HEK293 (cell line): ENCODE data around the gene HTR4.

Source experiments
- CTCF ChIA-PET: fragments of 350-600 bp; formaldehyde crosslinking; extraction: SDS; loops from one replicate; lab custom pipeline; 2021; ENCODE audit warnings: antibody characterized with exemption; lab: Yijun Ruan, JAX
- POLR2A ChIA-PET: fragments of 300-600 bp; formaldehyde crosslinking; extraction: SDS; loops from one replicate; lab custom pipeline; 2020; ENCODE audit warnings: antibody characterized with exemption, inconsistent platforms; lab: Yijun Ruan, JAX
- H3K27ac ChIP-seq: fragments of 200-500 bp; sonication (Bioruptor generic); 2 replicates; pipeline ENCODE4 v1.5.1; 2014; ENCODE audit warnings: low read depth, low read length, control low read depth, inconsistent platforms; ENCODE audit errors: extremely low read depth
- H3K36me3 ChIP-seq, 2 experiments: fragments of 200-500 bp in 1 of 2; sonication (Bioruptor generic) in 1 of 2; 1 replicate in 1 of 2; 2 replicates in 1 of 2; pipeline ENCODE4 v1.5.1; 2014 to 2017; ENCODE audit warnings: inconsistent platforms in 2 of 2, low read length in 2 of 2; ENCODE audit not compliant: control insufficient read depth in 2 of 2, insufficient read depth in 1 of 2
- H3K4me1 ChIP-seq: fragments of 200-500 bp; sonication (Bioruptor generic); 2 replicates; pipeline ENCODE4 v1.5.1; 2014; ENCODE audit warnings: mild to moderate bottlenecking, low read length, inconsistent platforms; ENCODE audit not compliant: control insufficient read depth, insufficient read depth
- H3K4me3 ChIP-seq: 2 replicates; pipeline ENCODE4 v1.5.1; 2011; ENCODE audit warnings: low read depth, mild to moderate bottlenecking, control low read depth, low read length, moderate library complexity
- H3K9me3 ChIP-seq: fragments of 200-500 bp; sonication (Bioruptor generic); 2 replicates; pipeline ENCODE4 v1.5.1; 2014; ENCODE audit warnings: low read depth, low read length, inconsistent platforms; ENCODE audit not compliant: control insufficient read depth, insufficient read depth
- ATF2 ChIP-seq: fragments of 450-650 bp; formaldehyde crosslinking; IDR thresholded peaks from 2 replicates; pipeline ENCODE4 v1.5.1; 2016; ENCODE audit warnings: missing biosample characterization, missing genetic modification characterization, low read depth
- KLF17 ChIP-seq: fragments of 450-650 bp; formaldehyde crosslinking; IDR thresholded peaks from 2 replicates; pipeline ENCODE4 v1.5.1; 2016; ENCODE audit warnings: missing biosample characterization, missing genetic modification characterization
- KLF8 ChIP-seq: fragments of 450-650 bp; formaldehyde crosslinking; IDR thresholded peaks from 2 replicates; pipeline ENCODE4 v1.5.1; 2016; ENCODE audit warnings: missing biosample characterization, missing genetic modification characterization
- MYNN ChIP-seq: fragments of 450-650 bp; formaldehyde crosslinking; IDR thresholded peaks from 2 replicates; pipeline ENCODE4 v1.5.1; 2016; ENCODE audit warnings: missing biosample characterization, missing genetic modification characterization, borderline replicate concordance
- OSR2 ChIP-seq: fragments of 450-650 bp; formaldehyde crosslinking; IDR thresholded peaks from 2 replicates; pipeline ENCODE4 v1.5.1; 2016; ENCODE audit warnings: missing biosample characterization, missing genetic modification characterization
- OVOL3 ChIP-seq: fragments of 450-650 bp; formaldehyde crosslinking; IDR thresholded peaks from 2 replicates; pipeline ENCODE4 v1.5.1; 2016; ENCODE audit warnings: missing biosample characterization, missing genetic modification characterization
- PATZ1 ChIP-seq: fragments of 450-650 bp; formaldehyde crosslinking; IDR thresholded peaks from 2 replicates; pipeline ENCODE4 v1.5.1; 2016; ENCODE audit warnings: missing biosample characterization, missing genetic modification characterization
- SCRT1 ChIP-seq: fragments of 450-650 bp; formaldehyde crosslinking; IDR thresholded peaks from 2 replicates; pipeline ENCODE4 v1.5.1; 2016; ENCODE audit warnings: missing biosample characterization, missing genetic modification characterization, borderline replicate concordance
- SETDB1 ChIP-seq: IDR thresholded peaks from one replicate; pipeline ENCODE4 v1.6.1; 2017; ENCODE audit warnings: mild to moderate bottlenecking, low read length, moderate library complexity, mixed read lengths; ENCODE audit not compliant: insufficient read length
- TCF7L2 ChIP-seq: IDR thresholded peaks from 2 replicates; pipeline ENCODE4 v1.6.1; 2011; ENCODE audit warnings: low read depth, mild to moderate bottlenecking, inconsistent platforms, low read length, moderate library complexity, borderline replicate concordance
- YY1 ChIP-seq: fragments of 450-650 bp; formaldehyde crosslinking; IDR thresholded peaks from 2 replicates; pipeline ENCODE4 v1.5.1; 2018; ENCODE audit warnings: missing biosample characterization, missing genetic modification characterization
- YY2 ChIP-seq: fragments of 450-650 bp; formaldehyde crosslinking; IDR thresholded peaks from 2 replicates; pipeline ENCODE4 v1.5.1; 2016; ENCODE audit warnings: missing biosample characterization, missing genetic modification characterization
- ZBTB48 ChIP-seq: fragments of 450-650 bp; formaldehyde crosslinking; IDR thresholded peaks from 2 replicates; pipeline ENCODE4 v1.5.1; 2016; ENCODE audit warnings: missing biosample characterization, missing genetic modification characterization
- ZFP37 ChIP-seq: fragments of 450-650 bp; formaldehyde crosslinking; IDR thresholded peaks from 2 replicates; pipeline ENCODE4 v1.5.1; 2016; ENCODE audit warnings: missing biosample characterization, missing genetic modification characterization
- ZNF16 ChIP-seq: fragments of 450-650 bp; formaldehyde crosslinking; IDR thresholded peaks from 2 replicates; pipeline ENCODE4 v1.5.1; 2016; ENCODE audit warnings: low read depth, missing biosample characterization, missing genetic modification characterization
- ZNF169 ChIP-seq: fragments of 450-650 bp; formaldehyde crosslinking; IDR thresholded peaks from 2 replicates; pipeline ENCODE4 v1.5.1; 2016; ENCODE audit warnings: missing biosample characterization, missing genetic modification characterization
- ZNF2 ChIP-seq: fragments of 450-650 bp; formaldehyde crosslinking; IDR thresholded peaks from 2 replicates; pipeline ENCODE4 v1.5.1; 2016; ENCODE audit warnings: missing biosample characterization, missing genetic modification characterization
- ZNF266 ChIP-seq: fragments of 450-650 bp; formaldehyde crosslinking; IDR thresholded peaks from 2 replicates; pipeline ENCODE4 v1.5.1; 2016; ENCODE audit warnings: missing biosample characterization, missing genetic modification characterization, low read depth
- ZNF292 ChIP-seq: fragments of 450-650 bp; formaldehyde crosslinking; IDR thresholded peaks from 2 replicates; pipeline ENCODE4 v1.5.1; 2016; ENCODE audit warnings: low read depth, missing biosample characterization, missing genetic modification characterization, borderline replicate concordance
- ZNF433 ChIP-seq: fragments of 450-650 bp; formaldehyde crosslinking; IDR thresholded peaks from 2 replicates; pipeline ENCODE4 v1.5.1; 2016; ENCODE audit warnings: missing biosample characterization, missing genetic modification characterization, low read depth
- ZNF549 ChIP-seq: fragments of 450-650 bp; IDR thresholded peaks from 2 replicates; pipeline ENCODE4 v1.5.1; 2018; ENCODE audit warnings: missing biosample characterization, missing genetic modification characterization, mild to moderate bottlenecking, inconsistent platforms, moderate library complexity
- ZNF596 ChIP-seq: fragments of 450-650 bp; IDR thresholded peaks from 2 replicates; pipeline ENCODE4 v1.5.0; 2018; ENCODE audit warnings: missing biosample characterization, mild to moderate bottlenecking, missing genetic modification characterization, moderate library complexity
- ZNF621 ChIP-seq: fragments of 450-650 bp; formaldehyde crosslinking; IDR thresholded peaks from 2 replicates; pipeline ENCODE4 v1.5.1; 2017; ENCODE audit warnings: missing biosample characterization, missing genetic modification characterization
- ZNF623 ChIP-seq: fragments of 450-650 bp; formaldehyde crosslinking; IDR thresholded peaks from 2 replicates; pipeline ENCODE4 v1.5.1; 2016; ENCODE audit warnings: missing biosample characterization, missing genetic modification characterization
- ZNF658 ChIP-seq: fragments of 450-650 bp; formaldehyde crosslinking; IDR thresholded peaks from 2 replicates; pipeline ENCODE4; 2016; ENCODE audit warnings: missing biosample characterization, missing genetic modification characterization
- ZNF785 ChIP-seq: fragments of 450-650 bp; formaldehyde crosslinking; IDR thresholded peaks from 2 replicates; pipeline ENCODE4 v1.5.1; 2016; ENCODE audit warnings: missing biosample characterization, missing genetic modification characterization
- ZSCAN5A ChIP-seq: fragments of 450-650 bp; formaldehyde crosslinking; IDR thresholded peaks from 2 replicates; pipeline ENCODE4 v1.5.1; 2016; ENCODE audit warnings: missing biosample characterization, missing genetic modification characterization

Gene HTR4

GRCh38 chr5:148438933-148439332 lies 215.4 kb downstream of the HTR4 start:
- H3K27ac ChIP-seq = no peak overlapping the region
- H3K9me3 ChIP-seq = no peaks in the 10 kb centered on the region
- no peak overlapping the region for H3K4me3 ChIP-seq
- H3K36me3 ChIP-seq = peaks cover 40 to 84% of the 10 kb centered on the region in 2 experiments
- ChIA-PET CTCF (interaction anchor here (1.0 to 12.3 kb wide), 3 partner anchors 163 to 594 kb away, joined by 3 to 277 read pairs (median 6); no protein-coding TSS in a partner anchor), POLR2A (no interaction called here)
- TF ChIP-seq ZNF433 (tag by site-specific recombination) (no peak), ZNF621 (tag by site-specific recombination) (no peak), OVOL3 (tag by site-specific recombination) (no peak), YY2 (tag by site-specific recombination) (no peak)
- H3K4me1 ChIP-seq = no peaks in the 10 kb centered on the region

GRCh38 chr5:148437249-148437648 lies 217.1 kb downstream of the HTR4 start:
- Histone ChIP-seq H3K4me3 (no peak overlapping the region), H3K27ac (no peak overlapping the region), H3K9me3 (no peaks in the 10 kb centered on the region), H3K4me1 (no peaks in the 10 kb centered on the region), H3K36me3 (peaks cover 32 to 88% of the 10 kb centered on the region in 2 experiments)
- CTCF ChIA-PET = interaction anchor here (0.7 to 1.1 kb wide), 3 partner anchors 8 to 294 kb away, joined by 3 to 8 read pairs (median 3); no protein-coding TSS in a partner anchor
- TF ChIP-seq ZNF596 (no peak), ZNF266 (tag by site-specific recombination) (no peak), KLF17 (tag by site-specific recombination) (no peak), TCF7L2 (no peak), YY1 (tag by site-specific recombination) (no peak), ZNF658 (tag by site-specific recombination) (no peak), ZNF785 (tag by site-specific recombination) (no peak), MYNN (tag by site-specific recombination) (no peak), ZNF623 (tag by site-specific recombination) (no peak), SCRT1 (tag by site-specific recombination) (no peak), ZNF16 (tag by site-specific recombination) (no peak), ZNF169 (tag by site-specific recombination) (no peak), ZNF549 (no peak), ZSCAN5A (tag by site-specific recombination) (no peak)
- POLR2A ChIA-PET = no interaction called here

- H3K36me3 ChIP-seq = peaks cover 22 to 86% of the 10 kb centered on the region in 2 experiments
- no peak overlapping the region for H3K27ac ChIP-seq
- CTCF ChIA-PET = no interaction called here
- TF ChIP-seq ZBTB48 (tag by site-specific recombination) = no peak
- no peak for TF ChIP-seq ATF2
- no peak for TF ChIP-seq KLF8
- TF ChIP-seq SCRT1 (tag by site-specific recombination) = no peak
- no peak for TF ChIP-seq ZFP37 (tag by site-specific recombination)
- TF ChIP-seq SETDB1 = no peak
- TF ChIP-seq ZNF292 = no peak
- TF ChIP-seq KLF17 (tag by site-specific recombination) = no peak
- TF ChIP-seq ZNF2 (tag by site-specific recombination) = no peak
- TF ChIP-seq PATZ1 (tag by site-specific recombination) = no peak
- no peak for TF ChIP-seq OSR2 (tag by site-specific recombination)
Measured at GRCh38 chr5:148436029-148436428, 218.3 kb downstream of the HTR4 start.

More at GRCh38 chr5:148436029-148436428, 218.3 kb downstream of the HTR4 start:
- H3K4me3 ChIP-seq = no peak overlapping the region
- no peaks in the 10 kb centered on the region for H3K9me3 ChIP-seq
- POLR2A ChIA-PET = no interaction called here
- H3K4me1 ChIP-seq = no peaks in the 10 kb centered on the region
